ENCODE data around the gene FNBP1. TPM values are rescaled to one million over a fixed set of nuclear protein-coding genes. Genes with fewer than 3 reads are reported as not detected.

Gene FNBP1
- total and polyA plus RNA-seq, 8 donors = 30.4 to 51.8 (median 34.4) TPM

DNA sequence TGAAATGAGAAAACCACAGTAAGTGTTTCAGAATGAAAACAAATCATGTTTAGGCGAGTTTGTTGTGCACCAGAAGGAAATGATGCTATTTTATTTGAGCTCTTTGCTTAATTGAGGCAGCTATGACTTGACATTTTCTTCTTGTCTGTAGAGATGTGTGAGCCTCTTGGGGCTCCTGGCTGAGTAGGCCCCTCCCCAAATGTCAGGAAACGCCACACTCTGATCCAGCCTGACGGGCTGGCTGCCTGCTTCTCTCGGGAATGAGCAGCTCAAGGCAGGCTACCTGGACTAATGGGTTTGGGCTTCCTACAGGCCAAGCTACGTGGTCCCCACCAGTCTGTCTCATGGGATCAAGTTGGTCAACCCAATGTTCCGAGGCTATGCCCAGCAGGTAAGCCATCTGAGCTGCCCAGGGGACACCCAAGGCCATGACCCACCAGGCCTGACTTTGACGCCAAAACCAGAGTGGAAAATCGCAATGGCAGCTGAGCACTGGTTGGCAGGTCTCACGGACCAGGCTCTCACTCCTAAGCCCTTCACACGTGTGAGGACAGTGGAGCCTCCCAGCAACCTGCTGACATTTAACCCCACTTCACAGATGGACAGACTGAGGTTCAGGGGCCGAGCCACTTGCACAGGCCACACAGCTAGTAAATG, 177.9 kb downstream of the FNBP1 start:
- ATAC-seq = no peak
- Histone ChIP-seq H3K4me1 (peaks cover 0 to 10% of the 10 kb centered on the region in 2 donors), H3K4me3 (no peak overlapping the region), H3K27ac (no peak overlapping the region), H3K9me3 (no peaks in the 10 kb centered on the region), H3K36me3 (peaks cover 0 to 70% of the 10 kb centered on the region in 2 donors), H3K27me3 (no peaks in the 10 kb centered on the region)
- DNase-seq = peak in 1 of 4 donors; percentile 23
- TF ChIP-seq, protein P1, sequence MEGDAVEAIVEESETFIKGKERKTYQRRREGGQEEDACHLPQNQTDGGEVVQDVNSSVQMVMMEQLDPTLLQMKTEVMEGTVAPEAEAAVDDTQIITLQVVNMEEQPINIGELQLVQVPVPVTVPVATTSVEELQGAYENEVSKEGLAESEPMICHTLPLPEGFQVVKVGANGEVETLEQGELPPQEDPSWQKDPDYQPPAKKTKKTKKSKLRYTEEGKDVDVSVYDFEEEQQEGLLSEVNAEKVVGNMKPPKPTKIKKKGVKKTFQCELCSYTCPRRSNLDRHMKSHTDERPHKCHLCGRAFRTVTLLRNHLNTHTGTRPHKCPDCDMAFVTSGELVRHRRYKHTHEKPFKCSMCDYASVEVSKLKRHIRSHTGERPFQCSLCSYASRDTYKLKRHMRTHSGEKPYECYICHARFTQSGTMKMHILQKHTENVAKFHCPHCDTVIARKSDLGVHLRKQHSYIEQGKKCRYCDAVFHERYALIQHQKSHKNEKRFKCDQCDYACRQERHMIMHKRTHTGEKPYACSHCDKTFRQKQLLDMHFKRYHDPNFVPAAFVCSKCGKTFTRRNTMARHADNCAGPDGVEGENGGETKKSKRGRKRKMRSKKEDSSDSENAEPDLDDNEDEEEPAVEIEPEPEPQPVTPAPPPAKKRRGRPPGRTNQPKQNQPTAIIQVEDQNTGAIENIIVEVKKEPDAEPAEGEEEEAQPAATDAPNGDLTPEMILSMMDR (IDR thresholded peaks at IDR 0.05) = no peak
- intact Hi-C loops (cut with DNase I) = no loop called here

DNA sequence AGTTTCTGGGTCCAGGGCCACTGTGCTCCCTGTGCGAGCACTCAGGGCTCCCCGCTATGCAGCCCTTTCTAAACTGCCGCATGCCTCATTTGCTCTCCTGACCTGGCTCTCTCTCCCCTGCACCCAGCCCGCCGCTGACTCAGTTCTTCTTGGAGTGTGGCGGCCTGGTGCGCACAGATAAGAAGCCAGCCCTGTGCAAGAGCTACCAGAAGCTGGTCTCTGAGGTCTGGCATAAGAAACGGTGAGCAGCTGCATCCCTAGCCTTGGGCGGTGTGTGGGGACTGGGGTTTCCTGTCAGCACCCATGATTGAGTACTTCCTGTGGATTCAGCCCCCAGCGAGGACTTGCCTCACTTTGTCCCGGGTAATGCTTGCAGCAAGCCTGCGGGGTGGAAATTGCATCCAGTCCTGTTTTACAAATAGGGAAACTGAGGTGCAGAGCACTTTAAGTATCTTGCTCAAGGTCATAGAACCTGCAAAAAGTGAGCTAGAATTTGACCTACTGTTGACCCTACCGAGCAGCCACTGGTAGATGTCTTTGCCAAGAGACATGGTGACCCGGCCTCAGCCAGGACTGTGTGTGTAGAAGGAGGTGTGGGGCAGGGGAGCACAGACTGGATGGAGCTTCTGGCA, 179.8 kb downstream of the FNBP1 start:
- no peaks in the 10 kb centered on the region for H3K9me3 ChIP-seq
- H3K4me1 ChIP-seq = no peaks in the 10 kb centered on the region
- peaks cover 0 to 60% of the 10 kb centered on the region in 2 donors for H3K36me3 ChIP-seq
- DNase-seq (peak in 1 of 4 donors; percentile 66), ATAC-seq (peak; percentile 29)
- no peak overlapping the region for H3K4me3 ChIP-seq
- TF ChIP-seq, protein P1 (IDR thresholded peaks at IDR 0.05) = no peak
- intact Hi-C loops (cut with DNase I) = no loop called here
- no peak overlapping the region for H3K27ac ChIP-seq
- no peaks in the 10 kb centered on the region for H3K27me3 ChIP-seq

DNA sequence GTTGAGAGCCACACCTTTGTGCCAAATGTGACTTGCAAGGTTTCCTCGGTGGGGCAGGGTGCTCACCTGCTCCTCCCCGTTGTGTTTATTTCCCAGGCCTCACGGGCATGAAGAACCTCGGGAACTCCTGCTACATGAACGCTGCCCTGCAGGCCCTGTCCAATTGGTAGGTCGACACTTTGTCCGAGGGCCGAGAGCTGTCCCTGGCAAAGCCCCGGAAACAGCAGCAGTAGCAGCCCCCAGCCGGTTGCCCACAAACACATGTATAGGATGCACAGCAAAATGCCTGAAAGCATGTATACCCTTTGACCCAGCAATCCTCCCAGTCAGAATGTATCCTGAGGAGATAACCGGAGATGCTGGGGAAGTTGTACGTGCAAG, 181.6 kb downstream of the FNBP1 start:
- Histone ChIP-seq H3K9me3 (no peaks in the 10 kb centered on the region), H3K27ac (no peak overlapping the region), H3K27me3 (no peaks in the 10 kb centered on the region), H3K4me1 (no peaks in the 10 kb centered on the region), H3K4me3 (no peak overlapping the region), H3K36me3 (peaks cover 0 to 62% of the 10 kb centered on the region in 2 donors)
- peak in 1 of 4 donors; percentile 59 for DNase-seq
- intact Hi-C loops (cut with DNase I) = no loop called here
- ATAC-seq = no peak
- TF ChIP-seq, protein P1 (IDR thresholded peaks at IDR 0.05) = no peak

DNA sequence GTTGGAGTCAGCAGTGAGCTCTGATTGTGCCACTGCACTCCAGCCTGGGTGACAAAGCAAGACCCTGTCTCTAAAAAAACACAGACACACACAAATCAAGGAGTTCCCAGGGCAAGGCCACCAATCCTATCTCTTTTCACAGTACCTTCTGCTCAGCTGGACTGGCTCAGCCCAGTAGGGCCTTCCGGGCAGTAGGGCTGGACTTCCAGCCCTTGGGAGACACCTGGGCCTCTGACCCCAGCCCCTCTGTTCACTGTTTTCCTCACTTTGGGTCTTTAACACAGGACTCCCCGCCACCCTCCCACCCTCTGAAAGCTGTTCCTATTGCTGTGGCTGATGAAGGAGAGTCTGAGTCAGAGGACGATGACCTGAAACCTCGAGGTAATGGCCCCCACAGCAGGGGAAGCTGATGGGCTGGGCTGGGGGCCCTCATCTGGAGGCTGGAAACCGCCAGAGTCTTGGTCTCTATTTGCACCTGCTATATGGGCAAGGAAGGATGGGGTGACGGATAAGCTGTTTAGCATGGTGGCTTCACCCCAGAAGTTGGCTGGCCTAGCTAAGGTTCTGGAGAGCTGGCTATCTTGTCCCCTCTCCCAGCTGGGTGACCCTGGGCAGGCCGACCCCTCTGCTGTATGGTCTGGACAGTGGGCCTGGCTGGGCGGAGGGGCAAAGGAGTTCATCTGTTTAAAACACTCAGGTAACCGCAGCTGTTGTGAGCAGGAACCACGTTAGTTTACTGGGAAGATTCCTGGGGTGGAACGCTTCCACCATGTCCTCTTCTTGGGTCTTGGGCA, 182.1 kb downstream of the FNBP1 start:
- TF ChIP-seq, protein P1 (IDR thresholded peaks at IDR 0.05) = no peak
- Histone ChIP-seq H3K4me1 (no peaks in the 10 kb centered on the region), H3K9me3 (no peaks in the 10 kb centered on the region), H3K36me3 (peaks cover 0 to 67% of the 10 kb centered on the region in 2 donors), H3K27me3 (no peaks in the 10 kb centered on the region), H3K4me3 (no peak overlapping the region), H3K27ac (no peak overlapping the region)
- ATAC-seq (no peak), DNase-seq (peak in 1 of 4 donors; percentile 39)
- intact Hi-C loops (cut with DNase I) = no loop called here

Data from left lung (tissue), 10 donors.